ENCODE data around the gene PIN4.

DNA sequence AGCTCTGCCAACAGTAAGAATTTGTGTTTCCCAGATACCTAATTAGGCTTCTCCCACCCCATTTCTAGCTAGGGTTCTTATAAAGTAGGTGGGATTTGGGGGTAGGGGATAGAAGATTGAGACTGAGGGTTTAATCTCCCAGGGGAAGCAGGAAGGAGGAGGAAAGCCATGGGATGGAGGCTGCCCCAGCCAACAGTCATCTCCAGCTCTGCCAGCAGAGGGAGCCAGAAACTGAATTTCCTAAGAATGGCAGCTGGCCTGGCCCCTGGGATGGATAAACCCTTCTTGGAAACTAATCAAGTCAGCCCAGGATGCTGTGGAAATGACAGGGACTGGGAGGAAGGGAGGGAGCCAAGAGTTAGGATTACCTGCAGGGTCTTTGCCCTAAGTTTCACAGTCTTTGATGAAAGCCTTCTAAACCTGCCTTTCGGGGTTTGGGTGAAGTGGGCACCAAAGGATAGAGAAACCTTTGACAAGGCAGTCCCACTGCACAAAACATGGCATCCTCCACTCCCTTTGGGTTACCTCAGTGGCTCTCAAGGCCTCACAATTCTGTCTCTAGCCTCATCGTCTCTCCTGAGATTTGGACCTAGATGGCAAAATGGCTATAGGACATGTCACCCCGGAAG, 64.0 kb downstream of the PIN4 start:
- TF ChIP-seq SP4 (IDR thresholded peaks at IDR 0.05; ENCODE audit: low read length) = no peak
- no peak for TF ChIP-seq SRF (IDR thresholded peaks at IDR 0.05; ENCODE audit: low read depth, low read length)
- no peak for TF ChIP-seq JUN (IDR thresholded peaks at IDR 0.05; ENCODE audit: low read depth, low read length)
- TF ChIP-seq, protein P1, sequence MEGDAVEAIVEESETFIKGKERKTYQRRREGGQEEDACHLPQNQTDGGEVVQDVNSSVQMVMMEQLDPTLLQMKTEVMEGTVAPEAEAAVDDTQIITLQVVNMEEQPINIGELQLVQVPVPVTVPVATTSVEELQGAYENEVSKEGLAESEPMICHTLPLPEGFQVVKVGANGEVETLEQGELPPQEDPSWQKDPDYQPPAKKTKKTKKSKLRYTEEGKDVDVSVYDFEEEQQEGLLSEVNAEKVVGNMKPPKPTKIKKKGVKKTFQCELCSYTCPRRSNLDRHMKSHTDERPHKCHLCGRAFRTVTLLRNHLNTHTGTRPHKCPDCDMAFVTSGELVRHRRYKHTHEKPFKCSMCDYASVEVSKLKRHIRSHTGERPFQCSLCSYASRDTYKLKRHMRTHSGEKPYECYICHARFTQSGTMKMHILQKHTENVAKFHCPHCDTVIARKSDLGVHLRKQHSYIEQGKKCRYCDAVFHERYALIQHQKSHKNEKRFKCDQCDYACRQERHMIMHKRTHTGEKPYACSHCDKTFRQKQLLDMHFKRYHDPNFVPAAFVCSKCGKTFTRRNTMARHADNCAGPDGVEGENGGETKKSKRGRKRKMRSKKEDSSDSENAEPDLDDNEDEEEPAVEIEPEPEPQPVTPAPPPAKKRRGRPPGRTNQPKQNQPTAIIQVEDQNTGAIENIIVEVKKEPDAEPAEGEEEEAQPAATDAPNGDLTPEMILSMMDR (IDR thresholded peaks at IDR 0.05; ENCODE audit: control extremely low read depth in 1 of 3, insufficient read depth in 1 of 3, low read depth in 1 of 3, low read length in 3 of 3) = peak; percentile 69 to 82 (median 74)
- no peak for TF ChIP-seq RFX5 (IDR thresholded peaks at IDR 0.05; ENCODE audit: borderline replicate concordance, low read depth, low read length)
- TF ChIP-seq POLR2A (IDR thresholded peaks at IDR 0.05; ENCODE audit: control extremely low read depth in 1 of 2, low read depth in 2 of 2, low read length in 2 of 2) = no peak

Data from H1 (cell line).